GM21360 (cell line): ENCODE measurements around the gene EXOC3.
"Not testable (repeated sequence)": the region's sequence is repeated elsewhere in the genome, so short reads cannot be mapped to it uniquely, and the experiment has no call there.

Source experiments
- ATAC-seq: cut with Tn5 transposase; IDR thresholded peaks from one replicate; pipeline ENCODE4 v1.9.1; 2021; ENCODE audit warnings: mild to moderate bottlenecking, moderate library complexity; ENCODE audit not compliant: unreplicated experiment

The EXOC3 gene

GRCh38 chr5:499233-500209, 56.5 kb downstream of the EXOC3 start:
- ATAC-seq: no peak

GRCh38 chr5:500491-500890, 57.5 kb downstream of the EXOC3 start:
- no peak for ATAC-seq

GRCh38 chr5:501105-501830, 58.3 kb downstream of the EXOC3 start:
- no peak for ATAC-seq

- ATAC-seq: no peak
Observed at GRCh38 chr5:501831-502184, 58.8 kb downstream of the EXOC3 start.

- no peak for ATAC-seq
Observed at GRCh38 chr5:502325-503079, 59.5 kb downstream of the EXOC3 start.

GRCh38 chr5:504326-505154, 61.6 kb downstream of the EXOC3 start:
- no peak for ATAC-seq

- no peak for ATAC-seq
Observed at GRCh38 chr5:505951-506525, 63.1 kb downstream of the EXOC3 start.

- not testable (repeated sequence) for ATAC-seq
Observed at GRCh38 chr5:507986-508575, 65.1 kb downstream of the EXOC3 start.

GRCh38 chr5:509611-510185, 66.7 kb downstream of the EXOC3 start:
- no peak for ATAC-seq

- ATAC-seq: no peak
Observed at GRCh38 chr5:510521-510920, 67.5 kb downstream of the EXOC3 start.

- ATAC-seq: no peak
Observed at GRCh38 chr5:511476-511875, 68.5 kb downstream of the EXOC3 start.

- no peak for ATAC-seq
Observed at GRCh38 chr5:513216-514100, 70.5 kb downstream of the EXOC3 start.

- no peak for ATAC-seq
Observed at GRCh38 chr5:514101-514485, 71.1 kb downstream of the EXOC3 start.

GRCh38 chr5:514673-515072, 71.7 kb downstream of the EXOC3 start:
- ATAC-seq: no peak

GRCh38 chr5:515273-515836, 72.4 kb downstream of the EXOC3 start:
- ATAC-seq: no peak

GRCh38 chr5:516338-516925, 73.5 kb downstream of the EXOC3 start:
- no peak for ATAC-seq
